ENCODE data around the gene SSBP2.
"Not testable (repeated sequence)": the region's sequence is repeated elsewhere in the genome, so short reads cannot be mapped to it uniquely, and the experiment has no call there.

Gene SSBP2

DNA sequence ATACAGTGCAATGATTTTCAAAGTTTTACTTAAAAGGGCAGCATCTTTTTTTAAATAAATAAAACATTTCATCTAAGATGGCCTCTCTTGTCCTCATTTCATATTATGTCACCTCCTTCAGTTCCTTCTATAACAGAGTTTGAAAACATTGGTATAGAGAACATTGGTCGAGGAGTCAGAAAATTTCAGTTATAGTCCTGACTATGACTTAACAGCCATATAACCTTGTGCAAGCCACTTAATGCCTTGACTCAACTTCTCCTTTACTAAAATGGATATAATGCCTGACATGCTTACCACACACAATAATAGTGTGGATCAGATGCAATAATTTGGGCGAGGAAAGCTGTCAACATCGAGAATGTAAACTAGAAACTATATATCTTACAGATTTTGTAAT, 22.6 kb downstream of the SSBP2 start:
- H3K9me3 ChIP-seq (ENCODE audit: control insufficient read depth, low read length), result no peaks in the 10 kb centered on the region
- no peaks in the 10 kb centered on the region for H3K27me3 ChIP-seq (replicated peaks; ENCODE audit: control insufficient read depth, insufficient read depth, low read length)
- peaks cover 6% of the 10 kb centered on the region for H3K4me1 ChIP-seq (ENCODE audit: control insufficient read depth, insufficient read depth, low read length)
- DNase-seq (ENCODE audit: low read depth), result no peak
- H3K36me3 ChIP-seq (ENCODE audit: control insufficient read depth, insufficient read depth, low read length, severe bottlenecking), result no peaks in the 10 kb centered on the region
- H3K9ac ChIP-seq (ENCODE audit: low read length), result no peak overlapping the region
- no peak overlapping the region for H3K4me3 ChIP-seq (ENCODE audit: low read length)

DNA sequence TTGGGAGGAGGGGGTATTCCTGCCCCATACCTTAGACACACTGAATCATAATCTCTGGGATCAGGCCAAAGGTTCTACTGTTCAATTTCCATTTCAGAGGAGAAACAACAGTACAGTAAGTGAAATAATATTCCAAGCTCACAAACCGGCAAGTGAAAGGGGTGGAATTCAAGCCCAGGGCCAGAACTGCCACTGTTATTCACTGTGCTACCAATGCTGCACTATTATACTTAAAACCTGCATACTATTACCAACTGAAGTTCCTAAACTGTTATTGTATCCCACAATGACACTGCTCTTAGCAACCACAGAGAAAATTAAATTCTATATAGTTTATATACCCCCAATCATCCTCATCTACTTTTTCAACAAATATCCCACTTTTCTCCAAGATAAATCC, 24.6 kb downstream of the SSBP2 start:
- Histone ChIP-seq H3K4me1 (ENCODE audit: control insufficient read depth, insufficient read depth, low read length) (peaks cover 20% of the 10 kb centered on the region), H3K9me3 (ENCODE audit: control insufficient read depth, low read length) (no peaks in the 10 kb centered on the region), H3K4me3 (ENCODE audit: low read length) (no peak overlapping the region), H3K27me3 (replicated peaks; ENCODE audit: control insufficient read depth, insufficient read depth, low read length) (no peaks in the 10 kb centered on the region), H3K36me3 (ENCODE audit: control insufficient read depth, insufficient read depth, low read length, severe bottlenecking) (no peaks in the 10 kb centered on the region), H3K9ac (ENCODE audit: low read length) (no peak overlapping the region)
- DNase-seq (ENCODE audit: low read depth), result no peak

DNA sequence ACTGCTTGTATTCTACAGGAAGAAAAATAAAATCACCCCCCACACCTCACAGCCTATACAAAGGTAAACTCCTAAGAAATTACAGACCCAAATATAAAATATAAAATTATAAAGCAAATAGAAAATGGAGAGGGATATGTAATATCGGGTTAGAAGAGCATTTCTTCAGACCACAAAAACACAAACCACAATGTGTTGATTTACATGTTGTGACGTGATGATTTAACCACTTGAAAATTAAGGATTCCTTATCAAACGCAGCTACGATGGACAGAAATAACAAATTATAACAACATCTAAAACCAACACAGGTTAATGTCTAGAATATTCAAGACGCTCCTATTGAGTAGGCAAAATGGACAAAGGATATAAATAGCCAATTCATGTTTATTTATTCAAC, 26.3 kb downstream of the SSBP2 start:
- Histone ChIP-seq H3K4me3 (ENCODE audit: low read length) (no peak overlapping the region), H3K36me3 (ENCODE audit: control insufficient read depth, insufficient read depth, low read length, severe bottlenecking) (no peaks in the 10 kb centered on the region), H3K9ac (ENCODE audit: low read length) (no peak overlapping the region), H3K9me3 (ENCODE audit: control insufficient read depth, low read length) (no peaks in the 10 kb centered on the region), H3K27me3 (replicated peaks; ENCODE audit: control insufficient read depth, insufficient read depth, low read length) (no peaks in the 10 kb centered on the region), H3K4me1 (ENCODE audit: control insufficient read depth, insufficient read depth, low read length) (peaks cover 29% of the 10 kb centered on the region)
- no peak for DNase-seq (ENCODE audit: low read depth)

DNA sequence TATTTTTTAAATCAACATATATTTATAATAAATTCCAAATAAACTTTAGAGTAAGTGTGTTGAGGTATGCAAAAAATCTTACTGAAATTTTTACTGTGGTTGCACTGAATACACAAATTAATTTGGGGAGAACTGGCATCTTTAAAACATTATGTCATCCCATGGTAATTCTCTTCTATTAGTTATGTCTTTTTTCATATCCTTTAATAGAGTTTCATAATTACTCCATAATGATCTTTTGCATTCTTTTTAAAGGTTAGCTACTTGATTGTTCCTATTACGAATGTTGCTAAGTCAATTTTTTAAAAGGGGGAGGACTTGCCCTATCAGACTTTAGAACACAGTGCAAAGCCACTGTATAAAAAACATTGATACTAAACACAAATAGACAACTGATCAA, 26.8 kb downstream of the SSBP2 start:
- no peaks in the 10 kb centered on the region for H3K9me3 ChIP-seq (ENCODE audit: control insufficient read depth, low read length)
- no peak for DNase-seq (ENCODE audit: low read depth)
- H3K27me3 ChIP-seq (replicated peaks; ENCODE audit: control insufficient read depth, insufficient read depth, low read length), result no peaks in the 10 kb centered on the region
- no peaks in the 10 kb centered on the region for H3K36me3 ChIP-seq (ENCODE audit: control insufficient read depth, insufficient read depth, low read length, severe bottlenecking)
- H3K4me1 ChIP-seq (ENCODE audit: control insufficient read depth, insufficient read depth, low read length), result peaks cover 31% of the 10 kb centered on the region
- H3K9ac ChIP-seq (ENCODE audit: low read length), result no peak overlapping the region
- H3K4me3 ChIP-seq (ENCODE audit: low read length), result no peak overlapping the region

DNA sequence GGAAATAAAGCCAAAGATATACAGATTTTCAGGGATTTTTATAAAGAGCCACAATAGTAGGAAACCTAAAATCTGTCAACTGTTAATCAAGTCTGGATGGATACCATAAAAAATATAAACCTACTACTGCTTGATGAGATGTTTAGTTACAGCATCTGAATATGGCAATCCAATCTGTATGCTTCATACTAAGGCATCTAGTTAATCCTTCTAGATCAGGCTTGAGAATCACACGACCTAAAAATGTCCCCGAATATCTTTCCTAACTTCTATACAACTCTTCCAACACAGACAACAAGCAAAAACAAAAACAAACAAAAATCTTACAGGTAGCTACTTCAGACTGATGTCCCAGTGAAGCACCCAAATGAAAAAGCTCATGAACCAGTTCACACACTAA, 29.8 kb downstream of the SSBP2 start:
- no peaks in the 10 kb centered on the region for H3K9me3 ChIP-seq (ENCODE audit: control insufficient read depth, low read length)
- H3K36me3 ChIP-seq (ENCODE audit: control insufficient read depth, insufficient read depth, low read length, severe bottlenecking), result no peaks in the 10 kb centered on the region
- H3K27me3 ChIP-seq (replicated peaks; ENCODE audit: control insufficient read depth, insufficient read depth, low read length), result no peaks in the 10 kb centered on the region
- no peak overlapping the region for H3K9ac ChIP-seq (ENCODE audit: low read length)
- peaks cover 44% of the 10 kb centered on the region for H3K4me1 ChIP-seq (ENCODE audit: control insufficient read depth, insufficient read depth, low read length)
- H3K4me3 ChIP-seq (ENCODE audit: low read length), result no peak overlapping the region
- DNase-seq (ENCODE audit: low read depth), result no peak

DNA sequence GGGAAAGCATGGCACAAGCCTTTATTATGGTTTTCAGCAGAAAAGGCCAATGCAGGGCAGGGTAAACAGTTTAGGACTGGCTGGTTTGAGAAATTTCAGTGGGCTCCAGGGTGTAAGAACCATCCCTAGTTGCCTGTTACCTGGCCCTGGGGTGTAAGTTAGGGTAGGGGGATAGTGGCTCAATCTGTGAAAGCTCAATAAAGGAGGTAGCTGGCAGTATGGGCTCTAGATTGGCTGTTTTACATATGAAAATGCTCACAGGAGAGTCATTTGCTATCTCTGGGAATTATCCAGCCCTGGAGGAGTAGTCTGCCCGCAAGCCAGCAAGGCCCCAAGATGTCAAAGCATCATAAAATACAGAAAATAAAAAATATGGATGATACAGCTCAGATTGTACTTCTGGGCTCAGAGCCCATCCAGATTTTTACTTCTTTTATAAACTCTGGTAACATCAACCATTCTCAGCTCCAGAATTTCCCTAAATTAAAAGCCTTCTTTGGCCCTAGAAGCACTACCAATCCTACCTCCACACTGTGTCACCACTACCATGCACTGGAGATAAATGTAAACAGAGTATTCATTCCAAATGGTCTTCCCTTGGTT, 31.1 kb downstream of the SSBP2 start:
- Histone ChIP-seq H3K9me3 (ENCODE audit: control insufficient read depth, low read length) (no peaks in the 10 kb centered on the region), H3K4me3 (ENCODE audit: low read length) (no peak overlapping the region), H3K9ac (ENCODE audit: low read length) (no peak overlapping the region), H3K36me3 (ENCODE audit: control insufficient read depth, insufficient read depth, low read length, severe bottlenecking) (no peaks in the 10 kb centered on the region), H3K27me3 (replicated peaks; ENCODE audit: control insufficient read depth, insufficient read depth, low read length) (no peaks in the 10 kb centered on the region), H3K4me1 (ENCODE audit: control insufficient read depth, insufficient read depth, low read length) (peaks cover 39% of the 10 kb centered on the region)
- no peak for DNase-seq (ENCODE audit: low read depth)

DNA sequence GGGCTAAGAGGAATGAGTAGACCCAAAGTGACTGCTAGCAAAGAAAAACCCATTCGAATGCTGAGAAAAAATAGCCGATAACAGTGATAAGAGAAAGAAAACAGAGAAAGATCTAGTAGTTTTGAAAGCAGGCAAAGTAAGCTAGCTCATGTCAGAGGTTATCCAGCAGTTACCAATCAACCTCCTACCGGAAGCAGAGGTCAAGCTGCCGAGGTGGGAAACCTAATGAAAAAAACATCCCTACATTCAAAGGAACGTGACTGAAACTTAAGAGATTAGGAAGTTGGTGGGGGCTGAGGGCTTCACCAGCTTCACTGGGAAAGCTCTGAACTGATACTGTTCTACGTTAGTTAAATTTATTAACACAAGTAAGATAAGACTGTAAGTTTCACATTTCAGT, 32.6 kb downstream of the SSBP2 start:
- Histone ChIP-seq H3K36me3 (ENCODE audit: control insufficient read depth, insufficient read depth, low read length, severe bottlenecking) (no peaks in the 10 kb centered on the region), H3K27me3 (replicated peaks; ENCODE audit: control insufficient read depth, insufficient read depth, low read length) (no peaks in the 10 kb centered on the region), H3K4me3 (ENCODE audit: low read length) (no peak overlapping the region), H3K4me1 (ENCODE audit: control insufficient read depth, insufficient read depth, low read length) (peaks cover 38% of the 10 kb centered on the region), H3K9me3 (ENCODE audit: control insufficient read depth, low read length) (no peaks in the 10 kb centered on the region), H3K9ac (ENCODE audit: low read length) (no peak overlapping the region)
- no peak for DNase-seq (ENCODE audit: low read depth)

DNA sequence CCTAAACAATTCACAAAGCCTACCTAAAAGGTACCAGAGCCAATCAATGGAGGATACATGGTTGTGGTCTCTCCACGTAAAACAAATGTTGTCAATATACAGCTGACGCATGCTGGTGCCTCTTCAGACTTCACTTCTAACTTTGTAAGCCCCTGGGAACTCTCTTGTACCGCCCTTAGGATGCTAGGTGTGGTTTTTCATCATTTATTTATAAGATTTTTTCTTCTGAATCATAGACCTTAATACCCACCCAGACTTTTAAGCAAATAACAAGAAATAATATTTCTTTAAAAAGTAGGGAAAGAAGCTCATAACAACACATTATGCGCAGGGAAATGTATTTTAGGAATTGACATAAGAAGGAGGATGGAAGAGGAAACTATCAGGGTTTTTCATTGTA, 33.0 kb downstream of the SSBP2 start:
- H3K36me3 ChIP-seq (ENCODE audit: control insufficient read depth, insufficient read depth, low read length, severe bottlenecking), result no peaks in the 10 kb centered on the region
- no peaks in the 10 kb centered on the region for H3K9me3 ChIP-seq (ENCODE audit: control insufficient read depth, low read length)
- H3K4me1 ChIP-seq (ENCODE audit: control insufficient read depth, insufficient read depth, low read length), result peaks cover 38% of the 10 kb centered on the region
- no peak overlapping the region for H3K9ac ChIP-seq (ENCODE audit: low read length)
- H3K27me3 ChIP-seq (replicated peaks; ENCODE audit: control insufficient read depth, insufficient read depth, low read length), result no peaks in the 10 kb centered on the region
- H3K4me3 ChIP-seq (ENCODE audit: low read length), result no peak overlapping the region
- no peak for DNase-seq (ENCODE audit: low read depth)

DNA sequence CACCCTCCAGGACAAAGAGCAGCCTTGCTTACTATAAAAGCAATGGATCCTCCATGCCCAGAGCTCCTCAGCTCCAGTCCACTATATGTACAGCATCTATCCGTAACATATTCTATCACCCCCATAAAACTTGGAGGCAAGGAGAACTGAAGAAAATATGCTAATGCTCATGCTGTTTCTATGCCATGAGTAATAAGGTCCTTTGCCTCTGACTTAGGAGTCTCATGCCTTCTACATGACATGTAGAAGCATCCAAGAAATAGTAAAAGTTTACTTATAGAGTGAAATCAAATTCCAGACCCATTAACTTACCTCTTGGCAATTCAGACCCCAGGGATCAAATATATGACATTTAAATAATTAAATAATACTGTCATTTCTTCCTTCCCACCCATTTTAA, 33.7 kb downstream of the SSBP2 start:
- H3K9me3 ChIP-seq (ENCODE audit: control insufficient read depth, low read length), result no peaks in the 10 kb centered on the region
- no peaks in the 10 kb centered on the region for H3K27me3 ChIP-seq (replicated peaks; ENCODE audit: control insufficient read depth, insufficient read depth, low read length)
- H3K36me3 ChIP-seq (ENCODE audit: control insufficient read depth, insufficient read depth, low read length, severe bottlenecking), result no peaks in the 10 kb centered on the region
- H3K9ac ChIP-seq (ENCODE audit: low read length), result no peak overlapping the region
- peak; percentile 26 for DNase-seq (ENCODE audit: low read depth)
- no peak overlapping the region for H3K4me3 ChIP-seq (ENCODE audit: low read length)
- peaks cover 33% of the 10 kb centered on the region for H3K4me1 ChIP-seq (ENCODE audit: control insufficient read depth, insufficient read depth, low read length)

DNA sequence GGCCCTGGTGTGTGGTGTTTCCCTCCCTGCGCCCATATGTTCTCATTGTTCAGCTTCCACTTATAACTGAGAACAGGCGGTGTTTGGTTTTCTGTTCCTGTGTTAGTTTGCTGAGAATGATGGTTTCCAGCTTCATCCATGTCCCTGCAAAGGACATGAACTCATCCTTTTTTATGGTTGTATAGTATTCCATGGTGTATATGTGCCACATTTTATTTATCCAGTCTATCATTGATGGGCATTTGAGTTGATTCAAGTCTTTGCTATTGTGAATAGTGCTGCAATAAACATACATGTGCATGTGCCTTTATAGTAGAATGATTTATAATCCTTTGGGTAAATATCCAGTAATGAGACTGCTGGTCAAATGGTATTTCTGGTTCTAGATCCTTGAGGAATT, 36.8 kb downstream of the SSBP2 start:
- H3K36me3 ChIP-seq (ENCODE audit: control insufficient read depth, insufficient read depth, low read length, severe bottlenecking); DNase-seq (ENCODE audit: low read depth); H3K4me3 ChIP-seq (ENCODE audit: low read length); H3K27me3 ChIP-seq (replicated peaks; ENCODE audit: control insufficient read depth, insufficient read depth, low read length); H3K9ac ChIP-seq (ENCODE audit: low read length); H3K9me3 ChIP-seq (ENCODE audit: control insufficient read depth, low read length): not testable (repeated sequence)
- peaks cover 12% of the 10 kb centered on the region for H3K4me1 ChIP-seq (ENCODE audit: control insufficient read depth, insufficient read depth, low read length)

DNA sequence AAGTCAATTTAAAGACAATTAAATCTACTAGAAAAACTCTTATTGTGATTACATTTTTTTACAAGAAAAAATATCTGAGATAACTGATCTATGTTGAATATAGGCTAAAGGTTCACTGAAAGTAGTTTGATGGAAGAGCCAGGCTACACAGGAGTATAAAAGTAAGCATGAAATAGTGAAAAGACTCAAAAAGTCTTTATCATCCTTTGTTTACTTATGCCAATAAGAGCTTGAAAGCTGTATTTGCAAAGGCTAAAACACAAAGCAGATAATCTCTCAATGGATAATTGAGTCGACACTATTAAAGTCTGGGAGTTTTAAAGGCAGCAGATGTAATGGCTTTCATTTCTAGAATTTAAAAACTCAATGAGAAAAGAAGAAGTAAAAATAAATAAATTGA, 42.0 kb downstream of the SSBP2 start:
- H3K9me3 ChIP-seq (ENCODE audit: control insufficient read depth, low read length), result no peaks in the 10 kb centered on the region
- H3K4me1 ChIP-seq (ENCODE audit: control insufficient read depth, insufficient read depth, low read length), result no peaks in the 10 kb centered on the region
- no peak overlapping the region for H3K9ac ChIP-seq (ENCODE audit: low read length)
- peaks cover 5% of the 10 kb centered on the region for H3K36me3 ChIP-seq (ENCODE audit: control insufficient read depth, insufficient read depth, low read length, severe bottlenecking)
- H3K4me3 ChIP-seq (ENCODE audit: low read length), result no peak overlapping the region
- H3K27me3 ChIP-seq (replicated peaks; ENCODE audit: control insufficient read depth, insufficient read depth, low read length), result no peaks in the 10 kb centered on the region
- no peak for DNase-seq (ENCODE audit: low read depth)

DNA sequence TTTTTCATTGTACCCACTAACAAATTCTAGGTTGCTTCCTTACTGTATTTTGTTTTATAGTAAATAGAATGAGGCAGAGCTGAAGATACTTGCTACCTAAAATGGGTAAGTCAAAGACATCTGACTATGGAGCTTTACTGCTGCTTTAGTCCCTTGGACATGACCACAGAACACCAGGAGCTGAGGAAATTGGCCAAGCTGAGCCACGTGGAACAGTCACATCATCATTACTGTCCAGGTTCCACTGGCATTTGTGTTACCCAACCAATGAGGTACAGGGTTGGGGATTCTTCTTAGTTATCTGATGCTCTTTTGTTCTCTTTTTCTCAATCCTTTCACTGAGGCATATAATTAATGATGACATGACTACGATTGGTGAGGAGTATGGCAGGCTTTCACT, 47.1 kb downstream of the SSBP2 start:
- no peak overlapping the region for H3K4me3 ChIP-seq (ENCODE audit: low read length)
- peaks cover 8% of the 10 kb centered on the region for H3K9me3 ChIP-seq (ENCODE audit: control insufficient read depth, low read length)
- no peak for DNase-seq (ENCODE audit: low read depth)
- H3K27me3 ChIP-seq (replicated peaks; ENCODE audit: control insufficient read depth, insufficient read depth, low read length), result no peaks in the 10 kb centered on the region
- no peak overlapping the region for H3K9ac ChIP-seq (ENCODE audit: low read length)
- H3K36me3 ChIP-seq (ENCODE audit: control insufficient read depth, insufficient read depth, low read length, severe bottlenecking), result peaks cover 12% of the 10 kb centered on the region
- no peaks in the 10 kb centered on the region for H3K4me1 ChIP-seq (ENCODE audit: control insufficient read depth, insufficient read depth, low read length)

Measured in adipocyte (in vitro differentiated cells).